PC-3 (cell line): ENCODE results near the gene SMNDC1.

Source experiments
- CTCF ChIP-seq: fragments of 300-600 bp; sonication (generic); conservative IDR thresholded peaks from 2 replicates; pipeline ENCODE4 v1.5.1; 2017; ENCODE audit warnings: antibody characterized with exemption, low read depth, mild to moderate bottlenecking, low read length
- EZH2 ChIP-seq: fragments of 300-600 bp; sonication (generic); IDR thresholded peaks from one replicate; pipeline ENCODE4 v1.6.1; 2017; ENCODE audit warnings: antibody characterized with exemption, mild to moderate bottlenecking, low read length; ENCODE audit not compliant: unreplicated experiment
- EZH2phosphoT487 ChIP-seq: fragments of 300-600 bp; sonication (generic); IDR thresholded peaks from 2 replicates; pipeline ENCODE4 v1.6.1; 2018; ENCODE audit warnings: mild to moderate bottlenecking, antibody characterized with exemption, low read length, borderline replicate concordance

DNA sequence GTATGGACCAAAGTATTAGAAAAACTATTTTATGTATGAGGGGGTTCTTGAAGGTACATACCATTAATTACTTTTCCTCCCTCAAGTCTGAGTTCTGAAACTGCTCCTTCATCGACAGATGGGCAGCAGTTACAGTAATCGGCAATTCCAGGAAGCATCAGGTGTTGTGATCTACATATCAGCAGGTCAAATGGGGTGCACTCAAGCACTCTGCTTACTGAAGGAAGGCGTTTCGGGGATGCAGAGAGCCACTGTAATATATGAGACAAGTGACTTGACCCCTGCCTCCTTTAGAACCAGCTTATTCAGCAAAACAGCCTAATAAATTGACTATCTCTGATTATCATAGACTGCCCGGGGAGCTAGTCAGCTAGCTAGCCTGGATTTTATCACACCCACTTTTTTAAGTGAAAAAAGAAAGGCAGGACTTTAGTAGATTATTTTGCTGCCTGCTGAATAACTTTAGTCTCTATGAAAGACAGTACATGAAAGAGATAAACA is 4.2 kb downstream of the SMNDC1 start:
- TF ChIP-seq CTCF: no peak
- no peak for TF ChIP-seq EZH2
- no peak for TF ChIP-seq EZH2phosphoT487
